A549 treated with Mapracorat at 1 μM for 4 hours (cell line): ENCODE results near the gene P3H2. TPM values are rescaled to one million over a fixed set of nuclear protein-coding genes. Genes with fewer than 3 reads are reported as not detected.

ENCODE experiments used
- total RNA-seq: library from RNA; stranded (reverse); fragments of 200-300 nt; extraction: Qiagen RNA extraction; gene quantifications from 5 replicates; pipeline ENCODE4 v1.2.3, GENCODE V29; 2022

P3H2 gene
- total RNA-seq: 25.1 to 37.9 TPM (median 34.5 TPM) in 5 replicates

GRCh38 chr3:190120269-190121060, at the start of gene P3H2:
Gene P3H2 (minus strand): TSS chr3:190120897. CDS start chr3:190120731, 166 bp downstream.

Other genes starting within 250 kb of the P3H2 start
- gene CLDN1, start 201.5 kb upstream of the P3H2 start, total RNA-seq: 17.0 to 22.6 TPM (median 19.0 TPM) in 5 replicates